G401.6 (cell line): ENCODE data around the gene FZR1.

ENCODE experiments used
- FAIRE-seq: peaks from 2 replicates; lab custom pipeline; 2012; peaks lifted over from hg19 to GRCh38; lab: Jason Lieb, UNC

FZR1 gene

GRCh38 chr19:3474010-3474409 lies 32.1 kb upstream of the FZR1 start:
- no peak for FAIRE-seq

- no peak for FAIRE-seq
These were observed 31.5 kb upstream of the FZR1 start for GRCh38 chr19:3474614-3475013.

GRCh38 chr19:3475449-3475848 lies 30.7 kb upstream of the FZR1 start:
- FAIRE-seq, result no peak

GRCh38 chr19:3476830-3477229 lies 29.3 kb upstream of the FZR1 start:
- FAIRE-seq, result no peak

- no peak for FAIRE-seq
These were observed 28.6 kb upstream of the FZR1 start for GRCh38 chr19:3477506-3477905.

GRCh38 chr19:3477951-3478350 lies 28.2 kb upstream of the FZR1 start:
- no peak for FAIRE-seq

GRCh38 chr19:3478409-3479176 lies 27.5 kb upstream of the FZR1 start:
- no peak for FAIRE-seq

GRCh38 chr19:3479177-3479833 lies 26.8 kb upstream of the FZR1 start:
- no peak for FAIRE-seq

- no peak for FAIRE-seq
These were observed 26.3 kb upstream of the FZR1 start for GRCh38 chr19:3479834-3480215.

- FAIRE-seq, result no peak
These were observed 25.6 kb upstream of the FZR1 start, which contains the start of gene SMIM24 for GRCh38 chr19:3480383-3481091. Gene SMIM24, minus strand, starts transcription at chr19:3480525. Its CDS starts 62 bp downstream, at chr19:3480463.

- no peak for FAIRE-seq
These were observed 24.6 kb upstream of the FZR1 start for GRCh38 chr19:3481241-3482090.

- no peak for FAIRE-seq
These were observed 23.4 kb upstream of the FZR1 start for GRCh38 chr19:3482507-3483225.

GRCh38 chr19:3483226-3483628 lies 22.9 kb upstream of the FZR1 start, which contains the start of gene SMIM44:
Gene SMIM44, minus strand, starts transcription at chr19:3483441. Its CDS starts 38 bp downstream, at chr19:3483403.
- FAIRE-seq, result no peak

GRCh38 chr19:3491396-3492119 lies 14.6 kb upstream of the FZR1 start:
- no peak for FAIRE-seq

- no peak for FAIRE-seq
These were observed 13.8 kb upstream of the FZR1 start for GRCh38 chr19:3492131-3492839.

GRCh38 chr19:3492919-3493318 lies 13.2 kb upstream of the FZR1 start:
- FAIRE-seq, result no peak

- no peak for FAIRE-seq
These were observed 12.5 kb upstream of the FZR1 start for GRCh38 chr19:3493651-3494050.

GRCh38 chr19:3494051-3494450 lies 12.1 kb upstream of the FZR1 start:
- FAIRE-seq, result no peak

- FAIRE-seq, result no peak
These were observed 11.6 kb upstream of the FZR1 start for GRCh38 chr19:3494559-3494958.
